GM23248 (cell line): ENCODE data around the gene ADGRF4.

Experiments
- EZH2 ChIP-seq: fragments of 200-600 bp; sonication (generic); IDR thresholded peaks from 2 replicates; pipeline ENCODE4 v1.6.1; 2018; ENCODE audit warnings: antibody characterized with exemption, mild to moderate bottlenecking; ENCODE audit not compliant: insufficient read depth, poor library complexity, severe bottlenecking
- EZH2phosphoT487 ChIP-seq: fragments of 200-600 bp; sonication (generic); IDR thresholded peaks from 2 replicates; pipeline ENCODE4 v1.6.1; 2018; ENCODE audit warnings: antibody characterized with exemption, moderate library complexity, mild to moderate bottlenecking, low read depth; ENCODE audit not compliant: insufficient read depth

- TF ChIP-seq EZH2 (no peak), EZH2phosphoT487 (no peak)
Measured at GRCh38 chr6:47669684-47670513, 28.5 kb upstream of the ADGRF4 start.
